HG03565 (cell line): Measurements from ENCODE around the gene TEX12.
"Not testable (repeated sequence)": the region's sequence is repeated elsewhere in the genome, so short reads cannot be mapped to it uniquely, and the experiment has no call there.

Source experiments
- ATAC-seq: cut with Tn5 transposase; IDR thresholded peaks from one replicate; pipeline ENCODE4 v1.9.1; 2021; ENCODE audit warnings: mild to moderate bottlenecking, moderate library complexity; ENCODE audit not compliant: unreplicated experiment

The TEX12 gene

DNA sequence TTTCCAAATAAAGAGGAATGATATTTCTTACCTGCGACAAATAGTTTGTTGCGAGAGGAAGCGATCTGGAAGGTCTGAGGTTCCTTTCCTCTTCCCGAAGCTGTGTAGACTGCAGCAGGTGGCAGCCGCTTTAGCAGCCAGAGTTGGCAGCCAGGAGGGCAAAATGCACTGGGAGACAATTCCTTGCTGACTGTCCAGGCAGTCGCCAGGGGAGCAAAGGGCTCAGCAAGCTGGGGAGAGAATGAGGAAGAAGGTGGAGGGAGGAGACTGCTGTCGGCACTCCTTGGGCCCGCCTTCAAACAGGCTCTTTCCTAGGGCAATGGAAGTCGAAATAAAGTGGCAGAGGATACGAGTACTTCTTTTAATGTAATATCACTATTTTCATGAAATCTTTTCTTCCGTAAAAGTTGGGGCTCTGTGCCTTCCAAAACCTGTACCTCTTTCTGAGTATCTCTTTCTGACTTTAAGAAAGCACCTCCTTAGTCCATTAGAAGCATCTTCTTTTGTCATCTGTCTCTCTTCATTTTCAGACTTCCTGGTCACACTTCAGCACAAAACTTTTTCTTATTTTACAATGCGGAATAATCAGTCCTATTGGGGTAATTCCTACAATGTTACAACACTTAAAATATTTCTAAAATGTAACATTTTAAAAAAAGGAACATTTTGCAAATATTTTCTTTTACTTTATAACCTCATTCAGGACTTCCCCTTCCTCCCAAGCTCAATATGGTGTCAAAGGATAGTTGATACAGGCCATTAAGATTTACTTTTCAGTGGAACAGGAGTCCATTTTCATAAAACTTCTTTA is 3.1 kb upstream of the TEX12 start, which contains the start of gene IL18:
Gene IL18 (minus strand): TSS at position 220 of the 811 bp plus-strand sequence. CDS start 9,041 bp downstream, outside the sequence.
- no peak for ATAC-seq

DNA sequence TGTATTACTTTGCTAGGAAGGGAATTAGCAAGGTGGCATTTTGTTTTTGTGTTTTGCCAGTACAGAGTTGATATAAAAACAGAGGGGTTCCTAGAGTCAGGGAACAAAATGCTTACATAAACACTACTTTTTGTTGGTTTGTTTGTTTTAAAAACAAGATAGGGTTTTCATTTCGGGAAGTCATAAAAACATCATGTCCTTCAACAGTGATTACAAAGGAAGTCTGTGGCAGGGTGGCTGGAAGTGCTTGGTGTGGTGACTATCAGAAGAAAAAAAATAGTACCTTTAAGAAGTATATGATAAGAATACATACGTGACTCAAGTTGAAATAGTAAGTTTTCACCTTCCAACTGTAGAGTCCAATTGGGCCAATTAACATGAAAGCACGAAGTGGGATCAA is 2.1 kb upstream of the TEX12 start:
- ATAC-seq: no peak

DNA sequence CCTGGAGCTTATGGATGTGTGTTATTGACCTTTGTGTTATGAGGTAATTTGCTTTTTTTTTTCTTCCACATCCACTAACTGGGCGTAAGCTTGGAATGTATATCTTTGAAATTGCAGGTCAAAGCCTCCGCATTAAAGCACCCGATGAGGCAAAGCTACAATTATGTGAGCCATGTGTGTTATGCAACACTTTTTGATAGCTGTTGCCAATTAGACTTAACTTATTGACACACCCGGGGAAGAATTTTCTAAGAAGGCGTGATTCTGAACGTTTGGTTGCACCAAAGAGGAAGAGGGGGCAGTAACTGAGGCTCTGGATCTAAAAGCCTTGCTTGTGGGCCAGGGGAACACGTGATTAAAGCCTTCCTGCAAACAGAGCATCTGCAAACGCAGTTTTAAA is 610 bp upstream of the TEX12 start:
- no peak for ATAC-seq

DNA sequence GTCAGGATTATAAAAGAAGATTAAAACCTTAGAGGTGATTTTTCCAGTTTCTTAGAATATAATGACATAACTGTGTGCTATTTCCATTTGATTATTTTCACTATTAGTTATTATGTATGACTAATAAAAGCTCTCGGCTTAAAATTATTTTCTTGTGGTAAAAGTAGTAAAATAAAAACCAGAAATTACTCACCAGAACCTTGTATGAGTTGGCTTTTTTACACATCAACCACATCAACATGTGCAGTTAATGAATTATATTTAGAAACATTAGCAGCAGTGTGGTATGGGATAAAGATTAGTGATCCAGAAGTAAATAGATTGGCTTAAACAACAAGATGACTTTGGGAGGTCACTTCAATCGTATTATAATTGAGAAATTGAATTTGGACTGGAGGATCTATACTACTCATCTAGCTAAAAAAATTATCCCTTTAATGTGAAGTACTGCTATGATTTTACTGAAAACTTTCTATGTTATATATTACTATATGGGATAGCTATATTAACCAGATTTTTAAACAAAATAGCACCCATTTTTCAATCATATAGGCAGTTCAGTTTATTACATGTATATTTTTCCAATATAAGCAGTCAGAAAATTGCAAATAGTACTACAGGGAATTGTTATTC is 5.3 kb downstream of the TEX12 start:
- peak; percentile 59 for ATAC-seq

DNA sequence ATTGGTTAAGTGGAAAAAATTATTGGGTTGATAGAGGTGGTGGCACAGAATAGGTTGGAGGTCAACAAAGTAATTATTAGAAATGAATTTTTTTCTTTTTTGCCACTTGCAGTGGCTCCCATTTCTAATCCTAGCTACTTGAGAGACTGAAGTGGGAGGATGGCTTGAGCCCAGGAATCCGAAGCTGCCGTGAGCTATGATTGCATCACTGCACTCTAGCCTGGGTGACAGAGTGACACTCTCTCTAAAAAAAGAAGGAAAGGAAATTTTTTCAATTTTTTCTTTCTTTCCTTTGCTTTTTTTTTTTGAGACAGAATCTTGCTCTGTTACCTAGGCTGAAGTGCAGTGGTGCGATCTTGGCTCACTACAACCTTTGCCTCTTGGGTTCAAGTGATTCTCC is 6.0 kb downstream of the TEX12 start:
- no peak for ATAC-seq

DNA sequence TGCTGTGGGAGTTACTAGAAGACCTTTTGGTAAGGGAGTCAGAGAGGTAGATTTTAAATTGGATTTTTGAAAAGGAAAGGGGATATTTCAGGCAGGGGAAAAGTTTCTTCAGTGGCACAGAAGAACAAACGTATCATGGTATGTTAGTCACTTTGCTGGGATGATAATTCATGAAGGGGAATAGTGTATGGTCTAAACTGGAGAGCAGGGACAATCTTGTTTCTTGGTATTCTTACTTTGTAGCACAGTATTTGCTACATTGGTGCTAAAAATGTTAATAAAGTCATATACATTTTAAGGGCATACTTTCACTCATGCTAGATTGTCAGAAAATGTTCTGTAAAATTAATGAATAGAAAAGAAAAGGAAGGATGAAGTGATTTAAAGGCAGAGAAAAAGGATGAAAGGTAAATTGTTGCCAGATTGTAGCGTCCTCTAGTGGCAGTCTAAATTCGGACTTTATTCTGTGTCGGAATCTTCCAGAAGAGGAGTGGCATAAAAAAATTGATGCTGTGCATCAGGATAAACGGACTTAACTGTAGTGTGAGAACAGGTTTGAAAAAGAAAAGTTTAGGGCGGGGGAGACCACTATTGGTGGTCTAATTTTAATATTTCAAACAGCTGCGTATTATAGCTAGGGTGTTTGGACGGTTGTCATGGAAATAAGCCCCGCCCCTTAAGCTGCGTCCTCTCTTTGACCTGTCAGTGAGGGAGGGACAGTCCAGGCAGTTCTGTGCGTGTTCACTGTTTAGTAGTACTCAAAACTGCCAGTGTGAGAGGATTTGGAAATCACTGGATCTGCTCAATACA is 7.8 kb downstream of the TEX12 start, which contains the start of gene BCO2:
Gene BCO2 (plus strand): TSS at position 724 of the 810 bp plus-strand sequence. CDS start 90 bp downstream, outside the sequence.
- ATAC-seq: no peak

DNA sequence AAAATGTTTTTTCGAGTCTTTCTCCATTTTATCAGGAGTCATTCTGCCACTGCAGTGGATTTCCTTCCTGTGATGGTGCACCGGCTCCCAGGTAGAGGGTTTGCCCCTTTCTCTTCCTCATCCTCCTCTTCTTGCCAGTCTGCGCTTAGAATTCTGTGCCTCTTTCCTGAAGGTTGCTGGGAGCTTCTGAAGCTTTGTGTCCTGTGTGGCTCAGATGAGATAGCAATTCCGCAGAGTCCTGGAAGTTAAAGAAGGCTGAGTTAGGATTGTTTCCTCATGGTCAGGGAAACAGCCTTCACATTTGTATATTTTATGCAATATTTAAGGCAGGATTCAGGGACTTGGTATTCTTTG is 8.4 kb downstream of the TEX12 start:
- ATAC-seq: no peak

DNA sequence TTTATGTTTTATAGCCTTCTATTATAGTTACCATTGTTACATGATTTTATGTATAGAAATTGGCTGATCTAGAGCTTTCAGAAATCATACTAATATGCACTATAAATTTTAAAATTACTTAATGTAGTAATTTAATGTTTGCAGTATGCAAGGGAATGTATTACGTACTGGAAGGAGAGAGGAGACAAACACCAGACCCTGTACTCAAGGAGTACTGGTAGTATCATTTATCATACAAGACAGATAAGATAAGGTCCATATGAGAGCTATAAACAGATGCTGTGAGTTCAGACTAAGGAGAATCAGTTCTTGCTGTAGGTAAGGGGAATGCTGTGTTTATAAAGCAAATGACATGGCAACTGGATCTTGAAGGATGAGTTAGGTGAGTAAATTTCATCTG is 8.9 kb downstream of the TEX12 start:
- ATAC-seq: no peak

DNA sequence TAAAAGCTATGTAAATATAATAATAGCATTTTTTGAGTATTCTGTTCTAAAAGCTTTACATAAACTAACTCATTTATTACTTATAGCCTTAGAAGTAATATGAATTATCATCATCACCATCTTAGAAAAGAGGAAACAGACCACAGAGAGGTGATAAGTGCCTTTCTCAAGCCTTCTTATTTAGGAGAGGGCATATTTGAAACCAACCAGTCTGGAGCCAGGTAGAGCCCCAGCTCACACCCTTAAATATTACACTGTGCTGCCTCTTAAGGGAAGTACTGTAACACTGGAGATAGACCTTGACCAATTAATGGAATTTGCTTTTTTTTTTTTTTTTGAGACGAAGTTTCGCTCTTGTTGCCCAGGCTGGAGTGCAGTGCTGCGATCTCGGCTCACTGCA is 10.4 kb downstream of the TEX12 start:
- ATAC-seq: no peak

DNA sequence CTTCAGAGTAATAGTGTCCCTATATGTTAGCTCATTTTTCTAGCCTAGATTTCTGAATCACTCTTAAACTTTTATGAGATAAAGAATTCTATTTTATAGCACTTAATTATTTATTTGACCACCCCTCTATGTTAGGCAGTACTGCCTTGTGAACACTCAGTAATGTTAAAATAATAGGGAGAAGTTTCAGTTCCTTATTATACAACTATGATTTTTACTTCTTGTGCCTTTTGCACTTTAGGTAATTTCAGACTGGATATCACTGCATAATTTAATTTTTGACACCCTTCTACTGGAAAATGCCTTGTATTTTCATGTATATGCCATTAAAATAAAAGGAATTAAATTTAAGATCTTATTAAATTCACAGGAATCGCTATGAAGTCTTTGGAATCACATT is 11.3 kb downstream of the TEX12 start:
- ATAC-seq: no peak

DNA sequence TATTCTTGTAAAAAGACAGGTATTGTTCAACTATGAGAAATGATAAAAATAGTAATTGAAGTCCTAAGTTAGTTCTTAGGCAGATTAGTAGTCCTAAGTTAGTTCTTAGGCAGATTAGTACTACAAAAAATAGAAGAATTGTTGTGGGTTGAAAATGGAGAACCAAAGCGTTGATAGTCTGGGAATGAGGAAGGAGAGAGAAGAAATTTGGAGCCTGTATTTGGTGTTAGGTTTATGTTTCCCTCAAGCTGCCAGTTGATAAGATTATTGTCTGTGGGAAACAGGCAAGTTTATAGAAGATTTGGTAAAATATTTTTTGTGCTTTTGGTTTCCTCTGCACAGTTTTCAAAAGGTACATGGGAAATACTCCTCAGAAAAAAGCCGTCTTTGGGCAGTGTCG is 11.8 kb downstream of the TEX12 start:
- ATAC-seq: no peak

DNA sequence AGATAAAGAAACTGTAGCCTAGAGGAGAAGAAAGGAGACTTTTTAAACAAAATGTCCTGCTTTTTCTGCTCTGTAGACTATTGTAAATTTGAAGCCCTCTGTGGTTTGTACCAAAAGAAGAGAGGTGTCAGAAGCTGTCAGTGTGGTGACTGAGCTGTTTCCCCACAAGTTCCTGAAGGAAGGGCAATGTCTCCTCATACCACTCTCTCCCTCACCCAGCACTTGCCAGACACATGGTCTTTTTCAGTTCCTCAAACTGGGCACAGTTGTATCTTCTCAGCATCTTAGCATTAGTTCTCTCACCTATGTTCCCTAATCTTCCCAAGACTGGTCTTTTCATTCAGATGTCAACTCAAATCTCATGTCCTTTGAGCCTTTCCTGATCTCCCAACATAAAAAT is 12.4 kb downstream of the TEX12 start:
- no peak for ATAC-seq

DNA sequence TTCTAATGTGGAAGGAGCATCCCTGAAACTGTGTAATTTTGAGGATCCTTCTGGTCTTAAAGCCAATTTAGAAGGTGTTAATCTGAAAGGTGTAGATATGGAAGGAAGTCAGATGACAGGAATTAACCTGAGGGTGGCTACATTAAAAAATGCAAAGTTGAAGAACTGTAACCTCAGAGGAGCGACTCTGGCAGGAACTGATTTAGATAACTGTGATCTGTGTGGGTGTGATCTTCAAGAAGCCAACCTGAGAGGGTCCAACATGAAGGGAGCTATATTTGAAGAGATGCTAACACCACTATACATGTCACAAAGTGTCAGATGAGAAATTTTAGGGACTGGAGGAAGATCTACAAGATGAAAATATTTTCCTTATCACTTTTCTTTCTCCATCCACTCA is 15.7 kb downstream of the TEX12 start:
- no peak for ATAC-seq

DNA sequence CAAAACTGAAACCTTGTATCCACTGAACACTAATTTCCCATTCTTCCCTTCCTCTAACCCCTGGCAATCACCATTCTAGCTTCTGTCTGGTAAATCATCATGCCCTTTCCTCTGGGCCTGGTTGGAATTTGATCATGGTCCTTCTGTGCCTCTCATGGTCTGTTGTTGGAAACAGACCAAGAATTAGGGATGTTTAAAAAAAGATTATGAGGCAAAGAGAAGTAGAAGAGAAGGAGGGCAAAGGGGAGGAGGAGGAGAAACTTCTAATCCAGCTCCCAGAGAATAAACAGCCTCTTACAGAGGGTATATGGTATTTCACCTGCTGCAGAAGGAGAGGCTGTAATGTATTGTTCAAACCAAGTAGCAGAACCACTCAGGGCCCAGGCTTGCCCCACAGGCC is 18.7 kb downstream of the TEX12 start:
- ATAC-seq: no peak

DNA sequence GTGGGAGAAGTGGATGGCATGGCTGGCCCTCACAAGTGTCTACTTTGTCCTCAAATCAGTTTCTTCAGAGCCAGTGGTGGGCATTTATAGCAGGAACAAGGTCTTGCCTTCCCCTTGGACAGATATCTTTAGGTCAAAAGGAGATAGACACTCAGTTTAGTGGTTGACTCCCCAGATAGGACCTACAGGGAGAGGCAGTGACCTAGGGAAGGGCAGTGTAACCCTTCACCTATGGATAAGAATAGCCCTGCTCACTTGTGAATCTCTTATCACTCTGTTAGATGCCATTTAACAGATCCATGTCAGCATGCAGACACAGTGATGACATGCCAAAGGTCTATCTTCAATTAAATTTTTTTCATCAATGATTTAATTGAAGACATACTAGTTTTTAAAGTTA is 19.1 kb downstream of the TEX12 start:
- ATAC-seq: no peak

DNA sequence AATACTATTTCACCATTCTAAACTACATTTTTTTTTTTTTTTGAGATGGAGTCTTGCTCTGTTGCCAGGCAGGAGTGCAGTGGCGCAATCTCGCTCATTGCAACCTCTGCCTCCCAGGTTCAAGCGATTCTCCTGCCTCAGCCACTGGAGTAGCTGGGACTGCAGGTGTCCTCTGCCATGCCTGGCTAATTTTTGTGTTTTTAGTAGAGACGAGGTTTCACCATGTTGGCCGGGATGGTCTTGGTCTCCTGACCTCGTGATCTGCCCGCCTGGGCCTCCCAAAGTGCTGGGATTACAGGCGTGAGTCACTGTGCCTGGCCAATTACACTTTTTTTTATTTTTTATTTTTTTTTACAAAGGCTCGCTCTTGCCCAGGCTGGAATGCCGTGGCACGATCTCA is 27.9 kb downstream of the TEX12 start:
- not testable (repeated sequence) for ATAC-seq

DNA sequence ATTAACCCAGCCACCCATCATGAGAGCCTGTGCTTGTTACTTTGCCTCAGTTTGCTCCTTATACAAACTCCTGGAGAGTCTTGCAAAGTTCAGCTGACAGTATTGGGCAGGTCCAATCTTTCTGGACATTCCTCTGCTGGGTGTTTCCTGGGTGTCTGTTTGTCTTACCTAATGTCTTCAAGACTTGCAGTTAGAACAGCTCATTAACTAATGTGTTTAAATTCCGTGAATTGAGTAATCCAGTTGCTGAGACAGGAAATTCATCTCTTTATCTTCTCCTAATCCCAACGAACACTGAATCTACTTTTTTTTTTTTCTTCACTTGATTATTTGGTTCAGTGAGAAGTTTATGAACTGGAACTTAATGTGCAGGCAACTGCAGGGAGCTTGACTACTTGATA is 28.8 kb downstream of the TEX12 start:
- ATAC-seq: no peak

DNA sequence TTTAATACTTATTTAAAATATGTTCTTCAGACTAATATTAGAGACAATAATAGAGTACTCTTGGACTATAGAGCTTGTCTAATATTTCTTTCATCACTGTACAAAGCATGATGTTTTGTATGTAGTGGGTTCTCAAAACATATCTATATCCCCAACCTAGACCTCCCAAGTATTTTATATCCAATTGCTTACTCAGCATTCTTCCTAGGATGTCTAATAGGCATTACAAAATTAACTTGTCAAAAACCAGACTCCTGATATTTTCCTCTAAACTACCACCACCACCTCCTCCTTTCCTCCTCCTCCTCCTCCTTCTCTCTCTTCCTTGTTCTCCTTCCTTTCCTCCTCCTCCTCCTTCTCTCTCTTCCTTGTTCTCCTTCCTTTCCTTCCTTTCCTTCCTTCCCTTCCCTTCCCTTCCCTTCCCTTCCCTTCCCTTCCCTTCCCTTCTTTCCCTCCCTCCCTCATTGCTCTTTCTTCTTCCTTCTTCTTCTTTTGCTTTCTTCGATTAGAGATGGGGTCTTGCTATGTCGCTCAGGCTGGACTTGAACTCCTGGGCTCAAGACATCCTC is 29.4 kb downstream of the TEX12 start:
- no peak for ATAC-seq

DNA sequence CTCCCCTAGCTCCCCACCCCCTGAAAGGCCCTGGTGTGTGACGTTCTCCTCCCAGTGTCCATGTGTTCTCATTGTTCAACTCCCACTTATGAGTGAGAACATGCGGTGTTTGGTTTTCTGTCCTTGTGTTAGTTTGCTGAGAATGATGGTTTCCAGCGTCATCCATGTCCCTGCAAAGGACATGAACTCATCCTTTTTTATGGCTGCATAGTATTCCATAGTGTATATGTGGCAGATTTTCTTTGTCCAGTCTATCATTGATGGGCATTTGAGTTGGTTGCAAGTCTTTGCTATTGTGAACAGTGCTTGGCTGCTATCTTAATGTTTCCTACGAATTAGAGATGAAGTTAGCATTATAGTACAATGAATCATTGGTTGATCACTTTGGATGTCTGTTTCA is 31.9 kb downstream of the TEX12 start:
- not testable (repeated sequence) for ATAC-seq

DNA sequence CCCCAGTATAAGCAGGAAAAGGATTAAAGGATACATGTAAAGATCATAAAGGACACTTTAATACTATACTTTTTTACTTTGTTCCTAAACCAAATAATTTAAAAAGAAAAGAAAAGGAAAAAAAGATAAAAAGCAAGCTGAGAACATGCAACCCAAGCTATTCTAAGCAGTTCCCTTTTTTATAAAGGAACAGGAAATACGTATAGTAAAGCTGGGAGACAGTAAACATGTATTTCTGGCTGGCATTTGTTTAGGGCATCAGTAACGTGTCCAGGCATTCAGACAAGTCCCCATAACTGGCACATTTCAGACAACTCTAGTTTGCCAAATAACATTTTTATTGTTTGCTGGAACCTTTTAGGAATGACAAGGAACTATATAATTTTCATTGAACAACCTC is 33.1 kb downstream of the TEX12 start:
- ATAC-seq: no peak

DNA sequence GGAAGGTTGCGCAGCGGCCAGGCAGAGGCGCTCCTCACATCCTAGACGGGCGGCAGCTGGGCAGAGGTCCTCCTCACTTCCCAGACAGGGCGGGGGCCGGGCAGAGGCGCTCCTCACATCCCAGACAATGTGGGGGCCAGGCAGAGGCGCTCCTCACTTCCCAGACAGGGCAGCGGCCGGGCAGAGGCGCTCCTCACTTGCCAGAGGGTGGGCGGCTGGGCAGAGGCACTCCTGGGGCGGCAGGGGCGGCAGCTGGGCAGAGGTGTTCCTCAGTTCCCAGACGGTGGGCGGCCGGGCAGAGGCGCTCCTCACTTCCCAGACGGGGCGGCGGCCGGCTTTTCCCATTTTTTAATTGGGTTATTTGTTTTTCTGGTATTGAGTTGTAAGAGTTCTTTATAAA is 38.9 kb downstream of the TEX12 start:
- no peak for ATAC-seq
